Body of pancreas (tissue), 4 donors: Measurements from ENCODE around the gene SLC29A2. TPM values are rescaled to one million over a fixed set of nuclear protein-coding genes. Genes with fewer than 3 reads are reported as not detected.

Experiments used
- ATAC-seq: fragments of 150-250 bp; one replicate; pipeline ENCODE4 v1.9.1; 2016
- DNase-seq, 4 donors: peaks; one replicate each; pipeline ENCODE4 v3.0.0-alpha.2; 2019
- H3K27ac ChIP-seq, 4 donors: fragments of 200-600 bp; sonication (generic); 1 replicate in 3 of 4; 2 replicates in 1 of 4; pipeline versions ENCODE4 v1.5.1 to v1.6.1; 2016 to 2019; ENCODE audit warnings: mild to moderate bottlenecking in 1 of 4, mixed read lengths in 1 of 4, moderate library complexity in 1 of 4
- H3K27me3 ChIP-seq, 2 donors: fragments of 200-600 bp; sonication (generic); one replicate each; pipeline ENCODE4 v1.6.0; 2016; ENCODE audit warnings: mild to moderate bottlenecking in 1 of 2
- H3K36me3 ChIP-seq, 2 donors: fragments of 200-600 bp; sonication (generic); replicated peaks in 1 of 2; 2 replicates each; pipeline ENCODE4 v1.5.1; 2016; ENCODE audit warnings: low read depth in 2 of 2; ENCODE audit not compliant: insufficient read depth in 1 of 2
- H3K4me1 ChIP-seq: fragments of 200-600 bp; sonication (generic); one replicate; pipeline ENCODE4 v1.6.0; 2016
- H3K4me3 ChIP-seq, 2 donors: fragments of 200-600 bp; sonication (generic); 1 replicate in 1 of 2; 2 replicates in 1 of 2; pipeline ENCODE4 v1.5.1; 2016 to 2019
- H3K9me3 ChIP-seq, 3 donors: fragments of 200-600 bp; sonication (generic); 1 replicate in 2 of 3; 2 replicates in 1 of 3; pipeline ENCODE4 v1.5.1; 2016
- POLR2A ChIP-seq, 3 donors: fragments of 450-650 bp; IDR thresholded peaks; one replicate each; pipeline ENCODE4 v1.6.1; 2016; ENCODE audit warnings: antibody characterized with exemption in 3 of 3, mild to moderate bottlenecking in 2 of 3
- WGBS, 2 donors: methylation state at CpG; one replicate each; pipeline ENCODE4 v1.1.5; 2017; 5-methylcytosine and 5-hydroxymethylcytosine counted together
- intact Hi-C: fragments of 100-400 bp; cut with DNase I; formaldehyde crosslinking; loops from one replicate; pipeline ENCODE4 v1.15.1; 2023
- small RNA-seq: library from RNA; depleted of rRNA; stranded (forward); fragments of <200 nt; gene quantifications from one replicate; pipeline ENCODE3, GENCODE V24; 2016
- total RNA-seq, 2 donors: library from RNA; depleted of rRNA; stranded (reverse); fragments of >200 nt; gene quantifications; one replicate each; pipeline ENCODE4 v1.1.0, GENCODE V29; 2016
- TF ChIP-seq, protein P1 (sequence below), 7 experiments: fragments of 450-650 bp in 4 of 7; fragments of 200-600 bp in 3 of 7; sonication (generic) in 3 of 7; IDR thresholded peaks; one replicate each; pipeline ENCODE4 v1.5.1; 2016 to 2019; ENCODE audit warnings: antibody characterized with exemption in 7 of 7

SLC29A2 gene
- total RNA-seq, 2 donors from 2014 or later, result 5.4 to 14.2 TPM

DNA sequence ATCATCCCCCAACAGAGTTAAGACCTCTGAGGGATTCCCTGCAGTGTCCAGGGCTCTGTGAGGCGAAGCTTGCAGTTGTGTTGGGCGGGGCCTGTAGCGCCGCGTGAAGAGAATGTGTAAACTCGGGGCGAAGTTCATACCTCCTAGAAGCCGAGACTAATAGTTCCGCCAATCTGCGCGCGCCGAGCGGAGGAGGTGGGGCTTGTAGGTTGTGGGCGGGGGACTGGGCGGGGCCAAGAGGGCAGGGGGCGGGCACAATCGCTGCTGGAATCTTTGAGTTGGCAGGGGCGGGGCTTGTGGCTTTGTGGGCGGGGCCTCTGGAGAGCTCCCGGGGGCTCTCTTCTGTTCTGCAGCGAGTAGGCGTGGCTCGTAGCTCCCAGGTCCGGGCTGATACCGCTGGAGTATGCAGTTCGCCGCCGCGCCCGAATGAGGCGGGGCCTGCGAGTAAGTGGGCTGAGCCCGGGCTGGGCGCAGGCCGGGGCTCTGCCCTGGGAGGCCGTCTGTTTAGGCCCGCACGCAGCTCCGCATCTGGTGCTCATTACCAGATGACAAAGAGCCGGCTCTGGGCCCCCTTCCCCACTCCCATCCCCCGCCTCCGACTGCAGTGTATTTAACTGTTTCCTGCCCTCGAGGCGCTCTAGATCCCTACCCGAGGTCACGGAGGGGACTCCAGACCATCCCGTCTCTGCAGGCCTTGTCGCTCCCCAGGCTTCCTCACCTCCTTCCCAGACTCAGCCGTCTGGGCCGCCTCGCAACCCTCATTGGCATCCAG lies 58.8 kb downstream of the SLC29A2 start:
- intact Hi-C loops, result no loop called here
- DNase-seq (peak; percentile 98 to 100 (median 98)), ATAC-seq (peak; percentile 80)
- H3K4me1 ChIP-seq, result peaks cover 22% of the 10 kb centered on the region
- TF ChIP-seq, protein P1, sequence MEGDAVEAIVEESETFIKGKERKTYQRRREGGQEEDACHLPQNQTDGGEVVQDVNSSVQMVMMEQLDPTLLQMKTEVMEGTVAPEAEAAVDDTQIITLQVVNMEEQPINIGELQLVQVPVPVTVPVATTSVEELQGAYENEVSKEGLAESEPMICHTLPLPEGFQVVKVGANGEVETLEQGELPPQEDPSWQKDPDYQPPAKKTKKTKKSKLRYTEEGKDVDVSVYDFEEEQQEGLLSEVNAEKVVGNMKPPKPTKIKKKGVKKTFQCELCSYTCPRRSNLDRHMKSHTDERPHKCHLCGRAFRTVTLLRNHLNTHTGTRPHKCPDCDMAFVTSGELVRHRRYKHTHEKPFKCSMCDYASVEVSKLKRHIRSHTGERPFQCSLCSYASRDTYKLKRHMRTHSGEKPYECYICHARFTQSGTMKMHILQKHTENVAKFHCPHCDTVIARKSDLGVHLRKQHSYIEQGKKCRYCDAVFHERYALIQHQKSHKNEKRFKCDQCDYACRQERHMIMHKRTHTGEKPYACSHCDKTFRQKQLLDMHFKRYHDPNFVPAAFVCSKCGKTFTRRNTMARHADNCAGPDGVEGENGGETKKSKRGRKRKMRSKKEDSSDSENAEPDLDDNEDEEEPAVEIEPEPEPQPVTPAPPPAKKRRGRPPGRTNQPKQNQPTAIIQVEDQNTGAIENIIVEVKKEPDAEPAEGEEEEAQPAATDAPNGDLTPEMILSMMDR (IDR thresholded peaks at IDR 0.05), result peak in 1 of 7 experiments; percentile 10
- TF ChIP-seq POLR2A (IDR thresholded peaks at IDR 0.05), result peak in 2 of 3 donors; percentile 48 to 64
- H3K27ac ChIP-seq, result peak overlapping the region; percentile 70 to 92 (median 78)
- H3K4me3 ChIP-seq, result peak overlapping the region in 1 of 2 donors; percentile 27
- H3K36me3 ChIP-seq, result no peaks in the 10 kb centered on the region
- H3K9me3 ChIP-seq, result no peaks in the 10 kb centered on the region
- 4 to 11% methylated on average over 30 to 52 of the region's 52 CpGs for WGBS, 2 donors
- no peaks in the 10 kb centered on the region for H3K27me3 ChIP-seq

Small RNA genes within 50 kb of the gene (small RNA-seq; reads per million reads assigned to genes)
- gene RF00017, result not detected
- gene RNU1-84P, result not detected

Other genes starting within 250 kb of the SLC29A2 start
- gene KLC2, start 114.1 kb downstream of the SLC29A2 start, total RNA-seq, result 10 to 100 TPM; 13.5 to 16.5 TPM
- 10 to 100 TPM; 67.7 to 74.5 TPM for gene RAB1B, start 103.1 kb downstream of the SLC29A2 start, total RNA-seq
- 1 to 10 TPM; 3.6 to 4.6 TPM for gene CNIH2, start 93.6 kb downstream of the SLC29A2 start, total RNA-seq
- 10 to 100 TPM; 63.6 to 91.6 TPM for gene YIF1A, start 82.6 kb downstream of the SLC29A2 start, total RNA-seq
- gene TMEM151A, start 79.9 kb downstream of the SLC29A2 start, total RNA-seq, result 1 to 10 TPM; 1.6 to 2.1 TPM
- 10 to 100 TPM; 10.6 to 86.0 TPM for gene CD248, start 54.7 kb downstream of the SLC29A2 start, total RNA-seq
- 10 to 100 TPM in 1 of 2 donors, under 1 TPM in 1; 0.99 to 11.4 TPM for gene RIN1, start 35.3 kb downstream of the SLC29A2 start, total RNA-seq
- gene BRMS1, start 26.7 kb downstream of the SLC29A2 start, total RNA-seq, result 10 to 100 TPM; 19.4 to 23.1 TPM
- gene B4GAT1, start 24.1 kb downstream of the SLC29A2 start, total RNA-seq, result 10 to 100 TPM; 17.8 to 20.8 TPM
- gene NPAS4, start 49.3 kb upstream of the SLC29A2 start, total RNA-seq, result not detected
- 10 to 100 TPM; 20.8 to 22.1 TPM for gene MRPL11, start 67.1 kb upstream of the SLC29A2 start, total RNA-seq
- gene PELI3, start 95.1 kb upstream of the SLC29A2 start, total RNA-seq, result 10 to 100 TPM in 1 of 2 donors, 1 to 10 TPM in 1; 7.6 to 10.9 TPM
- 10 to 100 TPM; 15.8 to 52.4 TPM for gene DPP3, start 108.7 kb upstream of the SLC29A2 start, total RNA-seq
- 10 to 100 TPM; 49.0 to 58.0 TPM for gene BBS1, start 138.9 kb upstream of the SLC29A2 start, total RNA-seq
- 10 to 100 TPM; 15.8 to 22.3 TPM for gene ZDHHC24, start 174.3 kb upstream of the SLC29A2 start, total RNA-seq
- gene ACTN3, start 175.1 kb upstream of the SLC29A2 start, total RNA-seq, result not detected
- 10 to 100 TPM; 55.8 to 61.3 TPM for gene CTSF, start 196.8 kb upstream of the SLC29A2 start, total RNA-seq
- under 1 TPM in 1 of 2 donors, not detected in 1; under 0.01 TPM for gene CCDC87, start 221.3 kb upstream of the SLC29A2 start, total RNA-seq
- gene CCS, start 221.4 kb upstream of the SLC29A2 start, total RNA-seq, result 10 to 100 TPM; 26.5 to 33.9 TPM
- 10 to 100 TPM; 29.8 to 37.6 TPM for gene RBM14, start 244.9 kb upstream of the SLC29A2 start, total RNA-seq